Prostate gland (tissue), 2 donors: Measurements from ENCODE around the gene MAPK1. TPM values are rescaled to one million over a fixed set of nuclear protein-coding genes. Genes with fewer than 3 reads are reported as not detected.
"Not testable (repeated sequence)": the region's sequence is repeated elsewhere in the genome, so short reads cannot be mapped to it uniquely, and the experiment has no call there.

ENCODE experiments used
- DNase-seq: peaks from one replicate; pipeline ENCODE4 v3.0.0-alpha.2; 2019; ENCODE audit warnings: low spot score
- H3K27ac ChIP-seq, 2 donors: fragments of 200-600 bp; sonication (generic); 2 replicates each; pipeline ENCODE4 v1.5.1; 2017 to 2019
- H3K27me3 ChIP-seq: fragments of 200-600 bp; sonication (generic); replicated peaks from 2 replicates; pipeline ENCODE4 v1.5.1; 2019; ENCODE audit not compliant: insufficient read depth
- H3K36me3 ChIP-seq, 2 donors: fragments of 200-600 bp; sonication (generic); 1 replicate in 1 of 2; 2 replicates in 1 of 2; pipeline versions ENCODE4 v1.5.1 to v1.8.1; 2017 to 2019
- H3K4me1 ChIP-seq: fragments of 200-600 bp; sonication (generic); replicated peaks from 2 replicates; pipeline ENCODE4 v1.5.1; 2019
- H3K4me3 ChIP-seq, 2 donors: fragments of 200-600 bp; sonication (generic); 2 replicates each; pipeline ENCODE4 v1.5.1; 2017 to 2019
- H3K9me3 ChIP-seq: fragments of 200-600 bp; sonication (generic); 2 replicates; pipeline ENCODE4 v1.5.1; 2017
- POLR2A ChIP-seq: fragments of 450-650 bp; IDR thresholded peaks from one replicate; pipeline ENCODE4 v1.6.1; 2016; ENCODE audit warnings: antibody characterized with exemption, mild to moderate bottlenecking
- POLR2AphosphoS5 ChIP-seq: sonication (generic); formaldehyde crosslinking; IDR thresholded peaks from one replicate; pipeline ENCODE4 v1.6.1; 2017; ENCODE audit warnings: antibody characterized with exemption
- WGBS: methylation state at CpG from one replicate; pipeline ENCODE4 v1.1.5; 2018; 5-methylcytosine and 5-hydroxymethylcytosine counted together
- intact Hi-C: fragments of 100-400 bp; cut with DNase I; formaldehyde crosslinking; loops from one replicate; pipeline ENCODE4 v1.14.2; 2022
- total RNA-seq, 2 donors: library from RNA; depleted of rRNA; stranded (reverse); fragments of >200 nt; gene quantifications; one replicate each; pipeline ENCODE4 v1.1.0, GENCODE V29; 2016
- TF ChIP-seq, protein P1 (sequence below), 4 experiments: fragments of 200-600 bp in 2 of 4; fragments of 450-650 bp in 2 of 4; sonication (generic) in 2 of 4; IDR thresholded peaks; 1 replicate in 3 of 4; 2 replicates in 1 of 4; pipeline ENCODE4 v1.5.1; 2016 to 2019; ENCODE audit warnings: antibody characterized with exemption in 4 of 4, mild to moderate bottlenecking in 2 of 4, moderate library complexity in 2 of 4

MAPK1 gene
- total RNA-seq, 2 donors from 2014 or later, result 89.6 to 92.1 TPM

DNA sequence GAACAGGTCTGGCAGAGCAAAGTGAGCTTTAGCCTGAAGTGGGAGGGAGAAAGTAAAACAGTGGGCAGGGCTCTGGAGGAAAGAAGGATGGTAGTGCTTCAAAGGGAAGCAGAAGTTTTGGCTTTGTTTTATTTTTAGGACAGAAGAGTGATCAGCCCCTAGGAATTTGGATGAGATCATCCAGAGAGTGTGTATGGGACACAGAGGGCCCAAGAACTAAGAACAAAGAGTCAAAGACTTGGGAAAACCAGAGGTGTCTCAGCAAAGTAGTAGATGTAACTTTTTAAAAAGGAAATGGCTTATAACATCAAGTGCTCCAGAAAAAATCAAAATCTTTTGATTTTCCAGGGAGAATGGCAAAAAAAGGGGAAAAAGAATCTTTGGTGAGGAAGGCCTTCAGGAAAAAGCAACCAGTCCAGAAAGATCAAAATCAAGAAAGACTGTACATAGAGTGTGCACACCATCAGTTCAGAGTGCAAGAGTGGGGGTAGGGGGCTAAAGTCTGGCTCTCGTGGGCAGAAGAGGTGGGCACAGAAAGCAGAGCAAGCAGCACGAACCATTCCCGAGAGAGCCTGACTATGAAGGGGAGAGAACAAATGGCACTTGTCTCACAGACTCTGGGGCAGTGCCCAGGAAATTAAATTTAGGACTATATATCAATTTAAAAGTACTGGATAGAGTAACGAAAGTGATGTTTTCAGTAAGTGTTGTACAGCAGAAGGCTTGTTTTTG is 30.0 kb downstream of the MAPK1 start:
- DNase-seq, result no peak
- WGBS, result 37% methylated on average over 4 of the region's 4 CpGs
- no peaks in the 10 kb centered on the region for H3K9me3 ChIP-seq
- H3K27me3 ChIP-seq, result no peaks in the 10 kb centered on the region
- intact Hi-C loops, result loop anchor here (10.0 kb wide), 1 partner anchor 103 kb away; the partner anchor contains the start of gene YPEL1
- TF ChIP-seq POLR2AphosphoS5, result no peak
- H3K4me1 ChIP-seq, result peaks cover 6% of the 10 kb centered on the region
- peak overlapping the region; percentile 3 to 35 for H3K27ac ChIP-seq
- H3K4me3 ChIP-seq, result no peak overlapping the region
- no peaks in the 10 kb centered on the region for H3K36me3 ChIP-seq

DNA sequence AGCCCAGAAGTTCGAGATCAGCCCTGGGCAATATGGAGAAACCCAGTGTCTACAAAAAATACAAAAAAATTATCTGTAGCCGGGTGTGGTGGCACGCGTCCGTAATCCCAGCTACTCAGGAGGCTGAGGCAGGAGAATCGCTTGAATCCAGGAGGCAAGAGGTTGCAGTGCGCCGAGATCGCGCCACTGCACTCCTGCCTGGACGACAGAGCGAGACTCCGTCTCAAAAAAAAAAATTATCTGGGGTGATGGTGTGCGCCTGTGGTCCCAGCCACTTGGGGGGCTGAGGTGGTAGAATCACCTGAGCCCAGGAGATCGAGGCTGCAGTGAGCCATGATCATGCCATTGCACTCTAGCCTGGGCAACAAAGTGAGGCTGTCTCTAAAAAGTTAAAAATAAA is 31.0 kb downstream of the MAPK1 start:
- WGBS, result 94% methylated on average over 15 of the region's 15 CpGs
- H3K9me3 ChIP-seq, H3K4me3 ChIP-seq, H3K36me3 ChIP-seq, H3K4me1 ChIP-seq, DNase-seq, H3K27ac ChIP-seq, H3K27me3 ChIP-seq: not testable (repeated sequence)
- intact Hi-C loops, result loop anchor here (10.0 kb wide), 1 partner anchor 102 kb away; the partner anchor contains the start of gene YPEL1

DNA sequence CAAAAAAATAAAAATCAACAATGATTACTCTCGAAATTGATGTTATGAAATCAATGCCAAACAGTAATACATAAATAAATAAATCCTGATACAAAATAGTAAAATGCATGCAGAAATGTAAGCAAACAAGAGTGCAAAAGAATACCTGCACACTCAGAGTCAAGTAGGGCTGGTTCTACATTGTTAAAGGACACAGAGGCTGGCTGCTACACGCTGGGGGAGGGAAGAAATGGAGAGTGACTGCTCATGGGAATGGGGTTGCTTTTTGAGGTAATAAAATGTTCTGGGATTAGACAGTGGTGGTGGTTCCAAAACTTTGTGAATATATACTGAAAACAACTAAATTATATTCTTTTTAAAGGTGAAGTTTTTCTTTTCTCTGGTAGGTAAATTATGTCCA is 32.1 kb downstream of the MAPK1 start:
- H3K9me3 ChIP-seq, result no peaks in the 10 kb centered on the region
- 10% methylated on average over 2 of the region's 2 CpGs for WGBS
- H3K4me3 ChIP-seq, result no peak overlapping the region
- H3K4me1 ChIP-seq, result peaks cover 6% of the 10 kb centered on the region
- DNase-seq, result no peak
- no peak overlapping the region for H3K27ac ChIP-seq
- intact Hi-C loops, result loop anchor here (10.0 kb wide), 1 partner anchor 101 kb away; the partner anchor contains the start of gene YPEL1
- no peak for TF ChIP-seq POLR2A
- TF ChIP-seq, protein P1, sequence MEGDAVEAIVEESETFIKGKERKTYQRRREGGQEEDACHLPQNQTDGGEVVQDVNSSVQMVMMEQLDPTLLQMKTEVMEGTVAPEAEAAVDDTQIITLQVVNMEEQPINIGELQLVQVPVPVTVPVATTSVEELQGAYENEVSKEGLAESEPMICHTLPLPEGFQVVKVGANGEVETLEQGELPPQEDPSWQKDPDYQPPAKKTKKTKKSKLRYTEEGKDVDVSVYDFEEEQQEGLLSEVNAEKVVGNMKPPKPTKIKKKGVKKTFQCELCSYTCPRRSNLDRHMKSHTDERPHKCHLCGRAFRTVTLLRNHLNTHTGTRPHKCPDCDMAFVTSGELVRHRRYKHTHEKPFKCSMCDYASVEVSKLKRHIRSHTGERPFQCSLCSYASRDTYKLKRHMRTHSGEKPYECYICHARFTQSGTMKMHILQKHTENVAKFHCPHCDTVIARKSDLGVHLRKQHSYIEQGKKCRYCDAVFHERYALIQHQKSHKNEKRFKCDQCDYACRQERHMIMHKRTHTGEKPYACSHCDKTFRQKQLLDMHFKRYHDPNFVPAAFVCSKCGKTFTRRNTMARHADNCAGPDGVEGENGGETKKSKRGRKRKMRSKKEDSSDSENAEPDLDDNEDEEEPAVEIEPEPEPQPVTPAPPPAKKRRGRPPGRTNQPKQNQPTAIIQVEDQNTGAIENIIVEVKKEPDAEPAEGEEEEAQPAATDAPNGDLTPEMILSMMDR (IDR thresholded peaks at IDR 0.05), result no peak
- TF ChIP-seq POLR2AphosphoS5, result no peak
- no peaks in the 10 kb centered on the region for H3K27me3 ChIP-seq
- no peaks in the 10 kb centered on the region for H3K36me3 ChIP-seq

DNA sequence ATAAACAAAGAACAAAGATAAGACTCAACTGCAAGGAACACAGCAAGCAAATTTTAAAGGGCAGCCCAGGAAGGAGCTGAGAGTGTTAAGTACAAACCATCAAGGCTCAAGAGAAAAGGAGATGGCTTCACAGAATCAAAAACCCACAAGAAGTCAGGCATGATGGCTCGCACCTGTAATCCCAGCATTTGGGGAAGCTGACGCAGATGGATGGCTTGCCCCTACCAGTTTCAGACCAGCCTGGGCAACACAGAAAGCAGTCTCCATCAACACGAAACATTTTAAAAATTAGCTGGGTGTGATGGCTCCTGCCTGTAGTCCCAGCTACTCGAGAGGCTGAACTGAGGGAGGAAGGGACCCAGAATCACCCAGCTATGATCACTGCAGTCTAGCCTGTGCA is 32.6 kb downstream of the MAPK1 start:
- no peak for DNase-seq
- H3K27me3 ChIP-seq, result no peaks in the 10 kb centered on the region
- intact Hi-C loops, result loop anchor here (10.0 kb wide), 1 partner anchor 100 kb away; the partner anchor contains the start of gene YPEL1
- TF ChIP-seq POLR2AphosphoS5 (no peak), POLR2A (no peak)
- TF ChIP-seq, protein P1 (IDR thresholded peaks at IDR 0.05), result no peak
- H3K36me3 ChIP-seq, result no peaks in the 10 kb centered on the region
- H3K9me3 ChIP-seq, result no peaks in the 10 kb centered on the region
- H3K4me3 ChIP-seq, result no peak overlapping the region
- 37% methylated on average over 4 of the region's 4 CpGs for WGBS
- peaks cover 6% of the 10 kb centered on the region for H3K4me1 ChIP-seq
- no peak overlapping the region for H3K27ac ChIP-seq

DNA sequence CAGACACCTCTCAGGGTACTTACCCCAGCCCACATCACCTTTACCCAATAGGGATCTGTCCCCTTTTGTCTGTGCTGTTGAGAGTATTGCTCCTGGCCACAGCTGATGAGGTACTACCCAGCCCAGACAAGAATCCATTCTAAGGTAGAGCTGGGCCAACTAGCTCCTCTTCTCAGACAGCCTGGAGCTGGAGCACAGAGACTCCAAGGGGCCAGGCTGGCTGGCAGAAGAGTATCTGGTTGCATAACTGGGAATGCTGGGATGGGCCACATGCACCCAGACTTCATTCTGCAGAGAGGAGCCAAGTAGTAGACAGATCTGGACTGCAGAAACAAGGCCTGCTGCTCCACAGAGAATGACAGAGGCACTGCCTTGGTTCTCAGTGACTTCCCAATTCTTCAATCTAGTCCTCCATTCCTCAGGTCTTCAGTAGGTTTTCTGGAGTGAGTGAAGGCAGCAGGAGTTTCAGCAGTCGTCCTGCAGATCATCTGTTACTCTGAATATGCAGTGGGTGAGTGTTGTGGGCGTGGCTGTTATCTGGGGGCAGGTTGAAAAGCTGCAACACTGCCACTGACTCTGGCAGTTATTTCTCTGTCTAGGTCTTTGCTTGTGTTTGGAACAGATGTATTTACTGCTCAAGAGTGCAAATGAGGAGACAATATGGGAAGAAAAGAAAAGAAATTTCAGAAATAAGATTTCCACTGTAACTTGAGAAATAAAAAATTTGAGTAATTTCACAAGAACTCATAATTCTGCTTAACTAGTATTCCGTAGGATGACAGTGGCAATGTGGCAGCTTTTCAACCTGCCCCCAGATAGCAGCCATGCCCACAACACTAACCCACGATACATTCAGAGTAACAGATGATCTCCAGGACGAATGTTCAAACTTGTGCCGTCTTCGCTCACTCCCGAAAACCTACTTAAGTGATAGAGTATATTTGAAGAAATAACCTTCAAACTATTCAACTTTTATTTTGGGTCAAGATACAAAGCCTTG is 34.9 kb downstream of the MAPK1 start:
- Histone ChIP-seq H3K36me3 (no peaks in the 10 kb centered on the region), H3K27me3 (no peaks in the 10 kb centered on the region), H3K27ac (no peak overlapping the region), H3K9me3 (no peaks in the 10 kb centered on the region), H3K4me3 (no peak overlapping the region), H3K4me1 (peaks cover 5% of the 10 kb centered on the region)
- TF ChIP-seq, protein P1 (IDR thresholded peaks at IDR 0.05), result no peak
- TF ChIP-seq POLR2A, result no peak
- no peak for TF ChIP-seq POLR2AphosphoS5
- no peak for DNase-seq
- 76% methylated on average over 8 of the region's 8 CpGs for WGBS
- intact Hi-C loops, result loop anchor here (10.0 kb wide), 1 partner anchor 98 kb away; the partner anchor contains the start of gene YPEL1
